ENCODE measurements around the gene PFKFB4.

Gene PFKFB4

GRCh38 chr3:48505968-48506504 lies 50.6 kb downstream of the PFKFB4 start:
- no peak overlapping the region for H3K4me3 ChIP-seq (ENCODE audit: low read depth, low read length)
- TF ChIP-seq CTCF (IDR thresholded peaks at IDR 0.05; ENCODE audit: control insufficient read depth, extremely low read depth, insufficient read depth), result no peak
- DNase-seq (ENCODE audit: low read depth), result no peak

- DNase-seq (ENCODE audit: low read depth), result no peak
- TF ChIP-seq CTCF (IDR thresholded peaks at IDR 0.05; ENCODE audit: control insufficient read depth, extremely low read depth, insufficient read depth), result no peak
- H3K4me3 ChIP-seq (ENCODE audit: low read depth, low read length), result peak overlapping the region; percentile 72
These were observed 51.5 kb downstream of the PFKFB4 start for GRCh38 chr3:48505146-48505545.

- no peak for DNase-seq (ENCODE audit: low read depth)
- peak within 1 kb of the TSS; percentile 72 for H3K4me3 ChIP-seq (ENCODE audit: low read depth, low read length)
- no peak for TF ChIP-seq CTCF (IDR thresholded peaks at IDR 0.05; ENCODE audit: control insufficient read depth, extremely low read depth, insufficient read depth)
These were observed 52.3 kb downstream of the PFKFB4 start, which contains the start of gene SHISA5 for GRCh38 chr3:48504051-48504946. Gene SHISA5, minus strand, starts transcription at chr3:48504174. Its CDS starts 80 bp downstream, at chr3:48504094.

- no peak for TF ChIP-seq CTCF (IDR thresholded peaks at IDR 0.05; ENCODE audit: control insufficient read depth, extremely low read depth, insufficient read depth)
- no peak for DNase-seq (ENCODE audit: low read depth)
- peak overlapping the region; percentile 72 for H3K4me3 ChIP-seq (ENCODE audit: low read depth, low read length)
These were observed 53.1 kb downstream of the PFKFB4 start for GRCh38 chr3:48503401-48504050.

GRCh38 chr3:48502728-48503168 lies 53.9 kb downstream of the PFKFB4 start:
- H3K4me3 ChIP-seq (ENCODE audit: low read depth, low read length), result peak overlapping the region; percentile 72
- no peak for TF ChIP-seq CTCF (IDR thresholded peaks at IDR 0.05; ENCODE audit: control insufficient read depth, extremely low read depth, insufficient read depth)
- peak; percentile 70 for DNase-seq (ENCODE audit: low read depth)

- no peak for DNase-seq (ENCODE audit: low read depth)
- TF ChIP-seq CTCF (IDR thresholded peaks at IDR 0.05; ENCODE audit: control insufficient read depth, extremely low read depth, insufficient read depth), result no peak
- no peak overlapping the region for H3K4me3 ChIP-seq (ENCODE audit: low read depth, low read length)
These were observed 54.5 kb downstream of the PFKFB4 start for GRCh38 chr3:48502121-48502520.
